Neural cell (in vitro differentiated cells): Measurements from ENCODE around the gene FNDC1. TPM values are rescaled to one million over a fixed set of nuclear protein-coding genes. Genes with fewer than 3 reads are reported as not detected.

Experiments used
- H2AFZ ChIP-seq: fragments of 200-600, 300-800 bp; sonication (generic), shearing (Covaris generic); 2 replicates; pipeline ENCODE4 v1.6.0; 2014; ENCODE audit warnings: low read depth, mild to moderate bottlenecking, antibody characterized with exemption, low read length, moderate library complexity
- H3F3A ChIP-seq: fragments of 200-600 bp; shearing (Covaris generic); 2 replicates; pipeline ENCODE4 v1.6.1; 2016; ENCODE audit warnings: mild to moderate bottlenecking, moderate library complexity, mixed read lengths, antibody characterized with exemption, low read length; ENCODE audit not compliant: insufficient read depth, poor library complexity, severe bottlenecking
- H3K27ac ChIP-seq: fragments of 200-600, 300-800 bp; sonication (generic), shearing (Covaris generic); 2 replicates; pipeline ENCODE4 v1.5.1; 2014; ENCODE audit warnings: mild to moderate bottlenecking, low read length, moderate library complexity
- H3K27me3 ChIP-seq: fragments of 300-800, 200-600 bp; sonication (generic), shearing (Covaris generic); 2 replicates; pipeline ENCODE4 v1.6.0; 2014; ENCODE audit warnings: mild to moderate bottlenecking, low read depth, low read length, moderate library complexity; ENCODE audit not compliant: insufficient read depth
- H3K36me3 ChIP-seq: fragments of 300-800, 200-600 bp; sonication (generic), shearing (Covaris generic); 2 replicates; pipeline ENCODE4 v1.5.1; 2014; ENCODE audit warnings: mild to moderate bottlenecking, antibody characterized with exemption, low read length, moderate library complexity; ENCODE audit not compliant: insufficient read depth
- H3K4me2 ChIP-seq: fragments of 300-800, 200-600 bp; sonication (generic), shearing (Covaris generic); 2 replicates; pipeline ENCODE4 v1.6.0; 2014; ENCODE audit warnings: mild to moderate bottlenecking, low read length
- H3K4me3 ChIP-seq: fragments of 300-800, 200-600 bp; sonication (generic), shearing (Covaris generic); 2 replicates; pipeline ENCODE4 v1.5.1; 2014; ENCODE audit warnings: mild to moderate bottlenecking, low read length, moderate library complexity
- H3K79me2 ChIP-seq: fragments of 200-600 bp; shearing (Covaris generic); replicated peaks from 2 replicates; pipeline ENCODE4 v1.6.0; 2014; ENCODE audit warnings: mild to moderate bottlenecking, low read length, moderate library complexity; ENCODE audit not compliant: insufficient read depth
- H3K9ac ChIP-seq: fragments of 300-800, 200-600 bp; sonication (generic), shearing (Covaris generic); 2 replicates; pipeline ENCODE4 v1.6.1; 2016; ENCODE audit warnings: mild to moderate bottlenecking, low read length, mixed read lengths
- H3K9me2 ChIP-seq: fragments of 200-600 bp; shearing (Covaris generic); 2 replicates; pipeline ENCODE4 v1.6.1; 2016; ENCODE audit warnings: mild to moderate bottlenecking, low read length, mixed read lengths; ENCODE audit not compliant: insufficient read depth
- H3K9me3 ChIP-seq: fragments of 200-600, 300-800 bp; sonication (generic), shearing (Covaris generic); 2 replicates; pipeline ENCODE4 v1.6.1; 2016; ENCODE audit warnings: mild to moderate bottlenecking, mixed run types, low read length, moderate library complexity, mixed read lengths
- H4K20me1 ChIP-seq: fragments of 200-600 bp; shearing (Covaris generic); 2 replicates; pipeline ENCODE4 v1.6.1; 2016; ENCODE audit warnings: mild to moderate bottlenecking, mixed run types; ENCODE audit not compliant: insufficient read depth
- CTCF ChIP-seq: fragments of 450-650 bp; IDR thresholded peaks from 2 replicates; pipeline ENCODE4 v1.5.1; 2014; ENCODE audit warnings: antibody characterized with exemption, mild to moderate bottlenecking, moderate library complexity; ENCODE audit not compliant: poor library complexity, severe bottlenecking
- EP300 ChIP-seq: fragments of 450-650 bp; conservative IDR thresholded peaks from 2 replicates; pipeline ENCODE4 v1.6.1; 2014; ENCODE audit warnings: antibody characterized with exemption, mild to moderate bottlenecking, moderate library complexity; ENCODE audit not compliant: poor library complexity, severe bottlenecking
- EZH2 ChIP-seq: fragments of 200-600, 300-800 bp; shearing (Covaris generic), sonication (generic); IDR thresholded peaks from 2 replicates; pipeline ENCODE4 v1.6.1; 2014; ENCODE audit warnings: antibody characterized with exemption, low read length, borderline replicate concordance, mild to moderate bottlenecking; ENCODE audit not compliant: insufficient read depth, poor library complexity, severe bottlenecking
- MXI1 ChIP-seq: fragments of 450-650 bp; conservative IDR thresholded peaks from 2 replicates; pipeline ENCODE4 v1.6.1; 2014; ENCODE audit warnings: antibody characterized with exemption, mild to moderate bottlenecking; ENCODE audit not compliant: poor library complexity, severe bottlenecking
- POLR2AphosphoS5 ChIP-seq: IDR thresholded peaks from 2 replicates; pipeline ENCODE4 v1.6.1; 2012
- RAD21 ChIP-seq: fragments of 450-650 bp; conservative IDR thresholded peaks from 2 replicates; pipeline ENCODE4 v1.6.1; 2014; ENCODE audit warnings: antibody characterized with exemption, mild to moderate bottlenecking, moderate library complexity
- REST ChIP-seq: IDR thresholded peaks from 2 replicates; pipeline ENCODE4 v1.6.1; 2012; ENCODE audit warnings: borderline replicate concordance
- SMC3 ChIP-seq: fragments of 450-650 bp; conservative IDR thresholded peaks from 2 replicates; pipeline ENCODE4 v1.6.1; 2014; ENCODE audit warnings: antibody characterized with exemption, mild to moderate bottlenecking, moderate library complexity; ENCODE audit not compliant: poor library complexity
- TAF1 ChIP-seq: IDR thresholded peaks from 2 replicates; pipeline ENCODE4 v1.6.1; 2012; ENCODE audit warnings: low read depth
- polyA plus RNA-seq: library from polyadenylated mRNA; depleted of rRNA; stranded (reverse); fragments of >200 nt; gene quantifications from 2 replicates; pipeline ENCODE4 v1.2.3, GENCODE V29; 2014

FNDC1 gene
- polyA plus RNA-seq, 1 donor from 2014 or later, result not detected

DNA sequence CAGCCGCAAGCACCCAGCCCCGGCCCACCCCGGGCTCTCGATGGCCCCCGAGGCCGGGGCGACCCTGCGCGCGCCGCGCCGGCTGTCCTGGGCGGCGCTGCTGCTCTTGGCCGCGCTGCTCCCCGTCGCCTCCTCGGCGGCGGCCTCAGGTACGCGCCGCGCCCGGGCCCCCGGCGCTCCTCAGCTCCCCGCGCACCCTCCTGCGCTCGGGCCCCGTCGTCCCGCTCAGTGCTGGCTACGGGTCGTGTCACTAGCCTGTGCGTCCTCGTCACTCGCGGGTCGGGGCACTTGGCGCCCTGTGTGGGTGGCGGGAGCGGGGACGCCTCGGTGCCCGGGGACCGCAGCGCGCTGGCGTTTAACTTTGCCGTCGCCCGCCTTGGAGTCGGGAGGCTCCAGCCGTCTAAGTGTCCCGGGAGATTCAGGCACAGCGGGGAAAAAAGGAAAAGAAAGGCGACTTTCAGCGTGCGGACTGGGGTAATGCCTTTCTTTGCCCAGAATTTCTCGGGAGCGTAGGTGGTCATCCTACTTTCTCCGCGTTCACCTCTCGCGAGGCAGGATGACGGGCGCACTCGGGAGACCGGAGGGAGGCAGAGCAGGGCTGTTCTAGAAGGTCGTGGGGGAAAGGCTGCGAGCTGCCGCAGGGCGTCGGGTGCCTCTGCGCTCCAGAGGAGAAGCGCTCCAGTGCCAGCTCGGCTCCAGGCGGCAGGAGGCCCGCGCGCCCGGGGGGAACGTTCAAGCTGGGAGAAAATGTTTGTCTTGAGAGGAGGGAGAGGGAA is 545 bp downstream of the FNDC1 start:
- Histone ChIP-seq H4K20me1 (no peaks in the 10 kb centered on the region), H3K9me2 (no peaks in the 10 kb centered on the region), H3K27me3 (peaks cover 79% of the 10 kb centered on the region), H3K79me2 (no peaks in the 10 kb centered on the region), H3K9me3 (no peaks in the 10 kb centered on the region), H3K27ac (no peak overlapping the region), H3K36me3 (no peaks in the 10 kb centered on the region), H3K9ac (peak overlapping the region; percentile 24), H3K4me3 (peak overlapping the region; percentile 65), H3K4me2 (peak overlapping the region; percentile 69), H2AFZ (no peak overlapping the region), H3F3A (no peaks in the 10 kb centered on the region)
- TF ChIP-seq EZH2 (peak; percentile 56), POLR2AphosphoS5 (peak; percentile 51), CTCF (no peak), SMC3 (no peak), RAD21 (no peak), REST (no peak), MXI1 (no peak), TAF1 (no peak), EP300 (no peak)

- Histone ChIP-seq H3K27me3 (peaks cover 79% of the 10 kb centered on the region), H3K36me3 (no peaks in the 10 kb centered on the region), H2AFZ (no peak overlapping the region), H3K9me3 (no peaks in the 10 kb centered on the region), H3K4me3 (peak overlapping the region; percentile 65), H3F3A (no peaks in the 10 kb centered on the region), H3K79me2 (no peaks in the 10 kb centered on the region), H3K9me2 (no peaks in the 10 kb centered on the region), H3K27ac (no peak overlapping the region), H3K9ac (peak overlapping the region; percentile 24), H4K20me1 (no peaks in the 10 kb centered on the region), H3K4me2 (peak overlapping the region; percentile 69)
- TF ChIP-seq RAD21 (no peak), REST (no peak)
These were observed 1.1 kb downstream of the FNDC1 start for GRCh38 chr6:159170333-159170672.
